WTC11 (cell line): ENCODE measurements around the gene UVRAG. TPM values are rescaled to one million over a fixed set of nuclear protein-coding genes. Genes with fewer than 3 reads are reported as not detected.

Experiments
- ATAC-seq: fragments of 200-7000 bp; cut with Tn5 transposase; 2 replicates; pipeline ENCODE4 v1.10.0; 2021; ENCODE audit warnings: mild to moderate bottlenecking, moderate library complexity
- CTCF ChIA-PET: fragments of 300-600 bp; sonication (Branson Sonifier 250); formaldehyde crosslinking; loops from one replicate; lab custom pipeline; 2021; ENCODE audit warnings: antibody characterized with exemption; lab: Charles Lee
- POLR2A ChIA-PET: fragments of 350-600 bp; sonication (Branson Sonifier 250); formaldehyde crosslinking; loops from one replicate; lab custom pipeline; 2021; ENCODE audit warnings: antibody characterized with exemption; lab: Charles Lee
- DNase-seq: peaks from one replicate; pipeline ENCODE4 v3.0.0; 2021; ENCODE audit warnings: low spot score
- H3K27ac Mint-ChIP-seq: 2 replicates; pipeline ENCODE4 v1.8.0; 2021; ENCODE audit warnings: mixed read lengths
- H3K27me3 Mint-ChIP-seq: 2 replicates; pipeline ENCODE4 v1.8.0; 2021; ENCODE audit warnings: low read depth, mild to moderate bottlenecking, moderate library complexity, mixed read lengths
- H3K36me3 Mint-ChIP-seq: 2 replicates; pipeline ENCODE4 v1.8.0; 2021; ENCODE audit warnings: mixed read lengths
- H3K4me1 Mint-ChIP-seq: 2 replicates; pipeline ENCODE4 v1.8.0; 2022; ENCODE audit warnings: mixed read lengths
- H3K4me3 Mint-ChIP-seq: 2 replicates; pipeline ENCODE4 v1.8.0; 2021; ENCODE audit warnings: mild to moderate bottlenecking, moderate library complexity, mixed read lengths
- H3K9me3 Mint-ChIP-seq: 2 replicates; pipeline ENCODE4 v1.8.0; 2021; ENCODE audit warnings: mixed read lengths
- ATF1 ChIP-seq: sonication (generic); formaldehyde crosslinking; IDR thresholded peaks from 2 replicates; pipeline ENCODE4 v1.8.1; 2023; ENCODE audit warnings: mild to moderate bottlenecking, moderate library complexity, missing genetic modification reagents
- FOXP1 ChIP-seq: sonication (generic); formaldehyde crosslinking; IDR thresholded peaks from 2 replicates; pipeline ENCODE4 v1.8.0; 2022; ENCODE audit warnings: missing genetic modification reagents, mild to moderate bottlenecking, moderate library complexity, borderline replicate concordance
- IRF2 ChIP-seq: sonication (generic); formaldehyde crosslinking; IDR thresholded peaks from 2 replicates; pipeline ENCODE4 v1.8.0; 2022; ENCODE audit warnings: low read depth, missing genetic modification reagents, borderline replicate concordance
- NR2C2 ChIP-seq: sonication (generic); formaldehyde crosslinking; IDR thresholded peaks from 2 replicates; pipeline ENCODE4 v1.8.0; 2022; ENCODE audit warnings: mild to moderate bottlenecking, missing genetic modification reagents
- NR3C1 ChIP-seq: sonication (generic); formaldehyde crosslinking; conservative IDR thresholded peaks from 2 replicates; pipeline ENCODE4 v1.8.1; 2023; ENCODE audit warnings: low read depth, mild to moderate bottlenecking, missing genetic modification reagents
- RELA ChIP-seq: sonication (generic); formaldehyde crosslinking; IDR thresholded peaks from 2 replicates; pipeline ENCODE4 v1.8.1; 2022; ENCODE audit warnings: missing genetic modification reagents, mild to moderate bottlenecking, borderline replicate concordance
- TP53 ChIP-seq: sonication (generic); formaldehyde crosslinking; IDR thresholded peaks from 2 replicates; pipeline ENCODE4 v1.8.1; 2023; ENCODE audit warnings: mild to moderate bottlenecking, missing genetic modification reagents
- ZBTB21 ChIP-seq: sonication (generic); formaldehyde crosslinking; IDR thresholded peaks from 2 replicates; pipeline ENCODE4 v1.8.1; 2023; ENCODE audit warnings: mild to moderate bottlenecking, missing genetic modification reagents, borderline replicate concordance
- ZNF138 ChIP-seq: sonication (generic); formaldehyde crosslinking; conservative IDR thresholded peaks from 2 replicates; pipeline ENCODE4 v1.8.1; 2022; ENCODE audit warnings: mild to moderate bottlenecking, moderate library complexity, missing genetic modification reagents
- ZNF317 ChIP-seq: sonication (generic); formaldehyde crosslinking; IDR thresholded peaks from 2 replicates; pipeline ENCODE4 v1.8.1; 2023; ENCODE audit warnings: low read depth, mild to moderate bottlenecking, moderate library complexity, missing genetic modification reagents, borderline replicate concordance
- ZNF416 ChIP-seq: fragments of 250-450 bp; sonication (Bioruptor Pico); IDR thresholded peaks from 2 replicates; pipeline ENCODE4 v1.9.0; 2021; ENCODE audit warnings: mild to moderate bottlenecking, inconsistent platforms
- ZNF671 ChIP-seq: fragments of 250-450 bp; sonication (Bioruptor Pico); IDR thresholded peaks from 2 replicates; pipeline ENCODE4 v1.8.0; 2021; ENCODE audit warnings: mild to moderate bottlenecking
- total RNA-seq: library from RNA; stranded (reverse); gene quantifications from 3 replicates; pipeline ENCODE4 v1.2.3, GENCODE V29; 2021
- TF ChIP-seq, protein P1 (sequence below): sonication (generic); formaldehyde crosslinking; IDR thresholded peaks from 2 replicates; pipeline ENCODE4 v1.8.0; 2022; ENCODE audit warnings: missing genetic modification reagents
- TF ChIP-seq, protein P2 (sequence below): sonication (generic); formaldehyde crosslinking; IDR thresholded peaks from 2 replicates; pipeline ENCODE4 v1.8.0; 2022; ENCODE audit warnings: mild to moderate bottlenecking, missing genetic modification reagents
- TF ChIP-seq, protein P3 (sequence below): sonication (generic); formaldehyde crosslinking; IDR thresholded peaks from 2 replicates; pipeline ENCODE4 v1.8.1; 2023; ENCODE audit warnings: mild to moderate bottlenecking, missing genetic modification reagents, borderline replicate concordance
- TF ChIP-seq, protein P4 (sequence below): sonication (generic); formaldehyde crosslinking; IDR thresholded peaks from 2 replicates; pipeline ENCODE4 v1.8.0; 2022; ENCODE audit warnings: mild to moderate bottlenecking, missing genetic modification reagents
- TF ChIP-seq, protein P5 (sequence below): sonication (generic); formaldehyde crosslinking; IDR thresholded peaks from 2 replicates; pipeline ENCODE4 v1.8.1; 2023; ENCODE audit warnings: mild to moderate bottlenecking, missing genetic modification reagents, moderate library complexity
- TF ChIP-seq, protein P6 (sequence below): sonication (generic); formaldehyde crosslinking; IDR thresholded peaks from 2 replicates; pipeline ENCODE4 v1.8.1; 2023; ENCODE audit warnings: mild to moderate bottlenecking, missing genetic modification reagents, moderate library complexity
- TF ChIP-seq, protein P7 (sequence below): sonication (generic); formaldehyde crosslinking; IDR thresholded peaks from 2 replicates; pipeline ENCODE4 v1.8.0; 2023; ENCODE audit warnings: missing genetic modification reagents

UVRAG gene
- total RNA-seq, 1 experiment from 2014 or later = 14.5 TPM

DNA sequence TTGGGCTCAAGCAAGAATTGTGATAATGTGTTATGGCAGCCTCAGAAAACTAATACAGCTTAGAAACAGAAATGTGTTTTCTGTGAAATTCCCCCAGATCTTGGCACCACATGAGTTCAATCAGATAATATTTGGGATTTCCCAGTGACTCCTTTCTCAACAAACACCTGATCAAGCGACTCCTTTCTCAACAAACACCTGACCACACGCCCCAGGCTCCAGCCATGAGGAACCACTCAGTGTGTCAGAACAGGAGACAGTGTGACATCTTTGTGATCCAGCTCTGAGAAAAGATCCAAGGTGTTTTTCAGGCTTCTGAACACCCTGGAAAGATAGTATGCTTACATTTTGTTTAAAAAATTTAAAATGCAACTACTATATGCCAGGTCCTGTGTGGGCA, 1.9 kb upstream of the UVRAG start:
- DNase-seq = no peak
- Mint-ChIP-seq H3K4me1 (peaks cover 19% of the 10 kb centered on the region), H3K27me3 (peaks cover 3% of the 10 kb centered on the region), H3K4me3 (no peak overlapping the region), H3K27ac (peak overlapping the region; percentile 86), H3K36me3 (no peaks in the 10 kb centered on the region), H3K9me3 (no peaks in the 10 kb centered on the region)
- TF ChIP-seq FOXP1 (CRISPR knock-in tag) = no peak
- TF ChIP-seq, protein P1, sequence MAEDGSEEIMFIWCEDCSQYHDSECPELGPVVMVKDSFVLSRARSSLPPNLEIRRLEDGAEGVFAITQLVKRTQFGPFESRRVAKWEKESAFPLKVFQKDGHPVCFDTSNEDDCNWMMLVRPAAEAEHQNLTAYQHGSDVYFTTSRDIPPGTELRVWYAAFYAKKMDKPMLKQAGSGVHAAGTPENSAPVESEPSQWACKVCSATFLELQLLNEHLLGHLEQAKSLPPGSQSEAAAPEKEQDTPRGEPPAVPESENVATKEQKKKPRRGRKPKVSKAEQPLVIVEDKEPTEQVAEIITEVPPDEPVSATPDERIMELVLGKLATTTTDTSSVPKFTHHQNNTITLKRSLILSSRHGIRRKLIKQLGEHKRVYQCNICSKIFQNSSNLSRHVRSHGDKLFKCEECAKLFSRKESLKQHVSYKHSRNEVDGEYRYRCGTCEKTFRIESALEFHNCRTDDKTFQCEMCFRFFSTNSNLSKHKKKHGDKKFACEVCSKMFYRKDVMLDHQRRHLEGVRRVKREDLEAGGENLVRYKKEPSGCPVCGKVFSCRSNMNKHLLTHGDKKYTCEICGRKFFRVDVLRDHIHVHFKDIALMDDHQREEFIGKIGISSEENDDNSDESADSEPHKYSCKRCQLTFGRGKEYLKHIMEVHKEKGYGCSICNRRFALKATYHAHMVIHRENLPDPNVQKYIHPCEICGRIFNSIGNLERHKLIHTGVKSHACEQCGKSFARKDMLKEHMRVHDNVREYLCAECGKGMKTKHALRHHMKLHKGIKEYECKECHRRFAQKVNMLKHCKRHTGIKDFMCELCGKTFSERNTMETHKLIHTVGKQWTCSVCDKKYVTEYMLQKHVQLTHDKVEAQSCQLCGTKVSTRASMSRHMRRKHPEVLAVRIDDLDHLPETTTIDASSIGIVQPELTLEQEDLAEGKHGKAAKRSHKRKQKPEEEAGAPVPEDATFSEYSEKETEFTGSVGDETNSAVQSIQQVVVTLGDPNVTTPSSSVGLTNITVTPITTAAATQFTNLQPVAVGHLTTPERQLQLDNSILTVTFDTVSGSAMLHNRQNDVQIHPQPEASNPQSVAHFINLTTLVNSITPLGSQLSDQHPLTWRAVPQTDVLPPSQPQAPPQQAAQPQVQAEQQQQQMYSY (CRISPR knock-in tag) = no peak
- no peak for TF ChIP-seq ZNF671 (CRISPR knock-in tag)
- TF ChIP-seq ZBTB21 = no peak
- no peak for TF ChIP-seq IRF2 (CRISPR knock-in tag)
- no peak for TF ChIP-seq RELA
- TF ChIP-seq, protein P2, sequence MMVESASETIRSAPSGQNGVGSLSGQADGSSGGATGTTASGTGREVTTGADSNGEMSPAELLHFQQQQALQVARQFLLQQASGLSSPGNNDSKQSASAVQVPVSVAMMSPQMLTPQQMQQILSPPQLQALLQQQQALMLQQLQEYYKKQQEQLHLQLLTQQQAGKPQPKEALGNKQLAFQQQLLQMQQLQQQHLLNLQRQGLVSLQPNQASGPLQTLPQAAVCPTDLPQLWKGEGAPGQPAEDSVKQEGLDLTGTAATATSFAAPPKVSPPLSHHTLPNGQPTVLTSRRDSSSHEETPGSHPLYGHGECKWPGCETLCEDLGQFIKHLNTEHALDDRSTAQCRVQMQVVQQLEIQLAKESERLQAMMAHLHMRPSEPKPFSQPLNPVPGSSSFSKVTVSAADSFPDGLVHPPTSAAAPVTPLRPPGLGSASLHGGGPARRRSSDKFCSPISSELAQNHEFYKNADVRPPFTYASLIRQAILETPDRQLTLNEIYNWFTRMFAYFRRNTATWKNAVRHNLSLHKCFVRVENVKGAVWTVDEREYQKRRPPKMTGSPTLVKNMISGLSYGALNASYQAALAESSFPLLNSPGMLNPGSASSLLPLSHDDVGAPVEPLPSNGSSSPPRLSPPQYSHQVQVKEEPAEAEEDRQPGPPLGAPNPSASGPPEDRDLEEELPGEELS (CRISPR knock-in tag) = no peak
- TF ChIP-seq, protein P3, sequence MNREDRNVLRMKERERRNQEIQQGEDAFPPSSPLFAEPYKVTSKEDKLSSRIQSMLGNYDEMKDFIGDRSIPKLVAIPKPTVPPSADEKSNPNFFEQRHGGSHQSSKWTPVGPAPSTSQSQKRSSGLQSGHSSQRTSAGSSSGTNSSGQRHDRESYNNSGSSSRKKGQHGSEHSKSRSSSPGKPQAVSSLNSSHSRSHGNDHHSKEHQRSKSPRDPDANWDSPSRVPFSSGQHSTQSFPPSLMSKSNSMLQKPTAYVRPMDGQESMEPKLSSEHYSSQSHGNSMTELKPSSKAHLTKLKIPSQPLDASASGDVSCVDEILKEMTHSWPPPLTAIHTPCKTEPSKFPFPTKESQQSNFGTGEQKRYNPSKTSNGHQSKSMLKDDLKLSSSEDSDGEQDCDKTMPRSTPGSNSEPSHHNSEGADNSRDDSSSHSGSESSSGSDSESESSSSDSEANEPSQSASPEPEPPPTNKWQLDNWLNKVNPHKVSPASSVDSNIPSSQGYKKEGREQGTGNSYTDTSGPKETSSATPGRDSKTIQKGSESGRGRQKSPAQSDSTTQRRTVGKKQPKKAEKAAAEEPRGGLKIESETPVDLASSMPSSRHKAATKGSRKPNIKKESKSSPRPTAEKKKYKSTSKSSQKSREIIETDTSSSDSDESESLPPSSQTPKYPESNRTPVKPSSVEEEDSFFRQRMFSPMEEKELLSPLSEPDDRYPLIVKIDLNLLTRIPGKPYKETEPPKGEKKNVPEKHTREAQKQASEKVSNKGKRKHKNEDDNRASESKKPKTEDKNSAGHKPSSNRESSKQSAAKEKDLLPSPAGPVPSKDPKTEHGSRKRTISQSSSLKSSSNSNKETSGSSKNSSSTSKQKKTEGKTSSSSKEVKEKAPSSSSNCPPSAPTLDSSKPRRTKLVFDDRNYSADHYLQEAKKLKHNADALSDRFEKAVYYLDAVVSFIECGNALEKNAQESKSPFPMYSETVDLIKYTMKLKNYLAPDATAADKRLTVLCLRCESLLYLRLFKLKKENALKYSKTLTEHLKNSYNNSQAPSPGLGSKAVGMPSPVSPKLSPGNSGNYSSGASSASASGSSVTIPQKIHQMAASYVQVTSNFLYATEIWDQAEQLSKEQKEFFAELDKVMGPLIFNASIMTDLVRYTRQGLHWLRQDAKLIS (CRISPR knock-in tag) = no peak
- TF ChIP-seq, protein P4, sequence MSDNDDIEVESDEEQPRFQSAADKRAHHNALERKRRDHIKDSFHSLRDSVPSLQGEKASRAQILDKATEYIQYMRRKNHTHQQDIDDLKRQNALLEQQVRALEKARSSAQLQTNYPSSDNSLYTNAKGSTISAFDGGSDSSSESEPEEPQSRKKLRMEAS (CRISPR knock-in tag) = no peak
- TF ChIP-seq, protein P5, sequence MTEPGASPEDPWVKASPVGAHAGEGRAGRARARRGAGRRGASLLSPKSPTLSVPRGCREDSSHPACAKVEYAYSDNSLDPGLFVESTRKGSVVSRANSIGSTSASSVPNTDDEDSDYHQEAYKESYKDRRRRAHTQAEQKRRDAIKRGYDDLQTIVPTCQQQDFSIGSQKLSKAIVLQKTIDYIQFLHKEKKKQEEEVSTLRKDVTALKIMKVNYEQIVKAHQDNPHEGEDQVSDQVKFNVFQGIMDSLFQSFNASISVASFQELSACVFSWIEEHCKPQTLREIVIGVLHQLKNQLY = no peak
- no peak for TF ChIP-seq NR2C2
- TF ChIP-seq, protein P6, sequence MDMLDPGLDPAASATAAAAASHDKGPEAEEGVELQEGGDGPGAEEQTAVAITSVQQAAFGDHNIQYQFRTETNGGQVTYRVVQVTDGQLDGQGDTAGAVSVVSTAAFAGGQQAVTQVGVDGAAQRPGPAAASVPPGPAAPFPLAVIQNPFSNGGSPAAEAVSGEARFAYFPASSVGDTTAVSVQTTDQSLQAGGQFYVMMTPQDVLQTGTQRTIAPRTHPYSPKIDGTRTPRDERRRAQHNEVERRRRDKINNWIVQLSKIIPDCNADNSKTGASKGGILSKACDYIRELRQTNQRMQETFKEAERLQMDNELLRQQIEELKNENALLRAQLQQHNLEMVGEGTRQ (CRISPR knock-in tag) = no peak
- no peak for TF ChIP-seq ZNF138 (CRISPR knock-in tag)
- ATAC-seq = no peak
- CTCF ChIA-PET = interaction anchor here (1.2 to 3.6 kb wide), 4 partner anchors 10 to 647 kb away, joined by 3 to 16 read pairs (median 4); no protein-coding TSS in a partner anchor
- POLR2A ChIA-PET = no interaction called here

DNA sequence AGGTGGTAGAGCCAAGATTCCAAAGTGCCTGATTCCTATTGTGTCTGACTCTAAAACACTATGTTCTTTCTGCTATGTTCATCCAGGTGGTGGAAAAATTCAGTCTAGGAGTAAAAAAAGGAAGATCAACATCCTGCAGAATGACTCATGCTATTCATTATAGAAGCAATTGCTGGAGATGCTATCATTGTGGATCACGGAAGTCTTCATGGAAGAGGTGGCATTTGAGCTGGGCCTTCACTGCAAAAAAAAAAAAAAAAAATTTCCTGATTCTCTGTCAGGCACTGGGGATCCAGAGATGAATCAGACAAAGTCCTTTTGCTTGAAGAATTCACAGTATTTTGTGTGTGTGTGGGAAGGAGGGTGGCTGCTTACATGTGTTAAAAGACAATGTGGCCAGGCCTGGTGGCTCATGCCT, 1.4 kb upstream of the UVRAG start:
- ChIA-PET CTCF (interaction anchor here (1.0 to 3.6 kb wide), 5 partner anchors 10 to 647 kb away, joined by 3 to 16 read pairs (median 3); no protein-coding TSS in a partner anchor), POLR2A (no interaction called here)
- Mint-ChIP-seq H3K4me1 (peaks cover 19% of the 10 kb centered on the region), H3K9me3 (no peaks in the 10 kb centered on the region), H3K27me3 (peaks cover 3% of the 10 kb centered on the region), H3K27ac (0 out of 2 replicates have a peak overlapping the region, but pooled peaks have one; percentile 30), H3K36me3 (no peaks in the 10 kb centered on the region), H3K4me3 (no peak overlapping the region)
- no peak for ATAC-seq
- DNase-seq = no peak
- TF ChIP-seq ZNF416 (CRISPR knock-in tag) (no peak), NR3C1 (no peak), ZNF317 (CRISPR knock-in tag) (no peak), ATF1 (CRISPR knock-in tag) (no peak), NR2C2 (no peak), TP53 (CRISPR knock-in tag) (no peak), ZBTB21 (no peak), ZNF671 (CRISPR knock-in tag) (no peak)
- TF ChIP-seq, protein P7, sequence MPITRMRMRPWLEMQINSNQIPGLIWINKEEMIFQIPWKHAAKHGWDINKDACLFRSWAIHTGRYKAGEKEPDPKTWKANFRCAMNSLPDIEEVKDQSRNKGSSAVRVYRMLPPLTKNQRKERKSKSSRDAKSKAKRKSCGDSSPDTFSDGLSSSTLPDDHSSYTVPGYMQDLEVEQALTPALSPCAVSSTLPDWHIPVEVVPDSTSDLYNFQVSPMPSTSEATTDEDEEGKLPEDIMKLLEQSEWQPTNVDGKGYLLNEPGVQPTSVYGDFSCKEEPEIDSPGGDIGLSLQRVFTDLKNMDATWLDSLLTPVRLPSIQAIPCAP = no peak
- TF ChIP-seq, protein P6 (CRISPR knock-in tag) = no peak
